Measurements from ENCODE around the gene THSD4. TPM values are rescaled to one million over a fixed set of nuclear protein-coding genes. Genes with fewer than 3 reads are reported as not detected.
"Not testable (repeated sequence)": the region's sequence is repeated elsewhere in the genome, so short reads cannot be mapped to it uniquely, and the experiment has no call there.

THSD4 gene
- total RNA-seq, 2 donors from 2014 or later, result 35.2 to 45.5 TPM

DNA sequence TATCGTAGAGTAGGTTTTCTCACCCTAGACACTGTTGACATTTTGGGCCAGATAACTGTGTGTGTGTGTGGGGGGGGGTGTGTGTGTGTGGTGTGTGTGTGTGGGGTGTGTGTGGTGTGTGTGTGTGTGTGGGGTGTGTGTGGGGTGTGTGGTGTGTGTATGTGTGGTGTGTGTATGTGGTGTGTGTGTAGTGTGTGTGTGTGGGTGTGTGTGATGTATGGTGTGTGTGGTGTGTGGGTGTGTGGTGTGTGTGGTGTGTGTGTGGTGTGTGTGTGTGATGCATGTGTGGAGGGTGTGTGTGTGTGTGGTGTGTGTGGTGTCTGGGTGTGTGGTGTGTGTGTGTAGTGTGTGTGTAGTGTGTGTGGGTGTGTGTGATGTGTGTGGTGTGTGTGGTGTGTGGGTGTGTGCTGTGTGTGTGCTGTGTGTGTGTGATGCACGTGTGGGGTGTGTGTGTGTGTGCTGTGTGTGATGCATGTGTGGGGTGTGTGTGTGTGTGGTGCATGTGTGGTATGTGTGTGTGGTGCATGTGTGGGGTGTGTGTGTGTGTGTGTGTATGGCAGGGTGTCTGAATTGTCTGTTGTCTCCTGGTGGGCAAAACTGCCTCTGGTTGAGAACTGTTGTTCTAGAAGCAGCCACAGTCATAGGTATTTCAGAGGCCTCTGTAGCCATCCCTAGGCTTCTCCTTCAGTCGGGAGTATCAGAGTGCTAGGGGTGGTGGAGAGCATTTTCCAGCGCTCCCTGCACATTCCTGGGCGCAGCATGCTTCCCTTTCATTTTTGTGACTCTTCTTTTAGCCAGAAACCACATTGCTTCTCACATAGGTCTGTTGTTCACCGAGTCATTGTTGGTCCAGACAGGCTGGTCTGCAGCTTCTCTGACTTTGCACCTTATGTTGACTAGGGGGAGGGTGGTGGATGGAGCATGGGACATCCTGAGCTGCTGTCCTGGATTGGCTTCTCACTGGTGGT is 84.4 kb downstream of the THSD4 start:
- ATAC-seq (no peak), DNase-seq (no peak)
- intact Hi-C loops (cut with DNase I, micrococcal nuclease), result no loop called here

DNA sequence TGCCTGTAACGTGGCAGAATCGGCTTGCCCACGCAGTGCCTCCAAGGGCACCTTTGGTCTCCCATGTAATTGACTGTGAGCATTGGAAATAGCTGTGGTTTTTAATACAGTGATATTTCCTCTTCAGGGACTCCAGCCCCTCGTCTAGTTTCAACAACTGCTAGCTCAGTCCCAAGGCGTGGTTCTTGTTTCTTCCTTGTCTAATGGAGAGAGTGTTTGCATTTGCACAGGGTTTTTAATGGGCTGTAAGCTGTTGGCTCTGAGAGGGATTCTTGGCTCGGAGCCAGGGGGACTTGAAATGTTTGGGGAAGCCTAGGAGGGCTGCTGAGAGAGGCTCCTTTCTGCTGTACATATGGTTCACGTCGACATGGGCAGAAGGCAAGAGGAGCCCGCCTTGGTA is 86.2 kb downstream of the THSD4 start:
- intact Hi-C loops (cut with DNase I, micrococcal nuclease), result no loop called here
- ATAC-seq, result peak; percentile 79
- DNase-seq, result peak in 1 of 2 donors; percentile 28

DNA sequence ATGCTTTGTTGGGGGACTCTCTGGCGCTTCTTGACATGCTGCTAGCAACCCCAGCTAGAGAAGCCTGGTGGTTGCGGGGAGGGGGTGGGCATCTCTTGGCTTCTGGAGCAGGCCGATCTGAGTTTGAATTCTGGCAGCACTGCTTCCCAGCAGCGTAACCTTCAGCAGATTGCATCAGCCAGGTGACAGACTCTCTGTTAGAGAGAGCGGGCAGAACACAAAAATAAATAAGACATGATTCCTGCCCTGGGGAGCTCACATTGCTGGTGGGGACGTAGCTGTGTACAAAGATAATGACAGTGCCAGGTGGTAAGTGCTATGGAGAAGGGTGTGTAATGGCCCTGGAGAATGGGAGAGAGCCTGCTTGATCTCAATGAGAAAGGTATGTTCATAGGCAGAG is 87.4 kb downstream of the THSD4 start:
- no peak for DNase-seq
- intact Hi-C loops (cut with DNase I, micrococcal nuclease), result no loop called here
- peak; percentile 63 for ATAC-seq

DNA sequence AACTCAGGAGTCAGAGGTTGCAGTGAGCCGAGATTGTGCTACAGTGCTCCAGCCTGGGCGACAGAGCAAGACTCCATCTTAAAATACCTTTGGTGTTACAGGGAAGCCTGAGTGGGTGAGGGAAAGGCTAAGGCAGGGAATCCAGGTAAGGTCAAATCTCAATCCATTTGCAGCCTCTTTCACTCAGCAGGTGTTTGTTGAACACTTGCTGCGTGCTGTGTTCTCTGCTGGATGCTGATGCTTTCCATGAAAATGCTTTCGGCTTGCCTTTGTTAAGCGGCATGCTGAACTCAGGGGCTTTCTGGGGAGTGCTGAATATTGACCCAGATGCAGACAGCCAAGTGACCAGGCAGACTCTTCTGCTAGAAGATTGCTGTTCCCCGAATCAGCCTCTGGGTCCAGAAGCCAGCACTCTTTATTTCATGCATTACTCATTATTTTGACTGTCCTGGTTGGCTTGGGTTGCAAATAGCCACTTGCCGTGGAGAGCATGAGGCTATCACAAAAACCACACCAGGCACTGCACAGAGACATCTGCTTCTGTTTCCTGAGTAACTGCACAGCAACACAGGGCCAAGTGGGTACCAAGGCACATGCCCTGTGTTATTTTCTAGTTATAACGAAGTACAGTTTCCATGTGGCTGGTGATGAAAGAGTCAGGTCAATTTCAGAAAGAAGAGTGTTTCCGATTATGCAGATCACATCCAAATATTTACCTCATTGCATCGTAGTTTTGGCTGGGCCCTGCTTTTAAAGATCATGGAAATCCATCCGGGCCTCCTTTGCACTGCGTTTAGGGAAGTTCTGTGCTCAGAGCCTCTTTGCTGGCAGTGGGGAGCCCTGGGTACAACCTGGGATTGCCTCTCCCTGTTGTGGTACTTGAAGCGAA is 88.6 kb downstream of the THSD4 start:
- ATAC-seq (no peak), DNase-seq (no peak)
- intact Hi-C loops (cut with DNase I, micrococcal nuclease), result no loop called here

DNA sequence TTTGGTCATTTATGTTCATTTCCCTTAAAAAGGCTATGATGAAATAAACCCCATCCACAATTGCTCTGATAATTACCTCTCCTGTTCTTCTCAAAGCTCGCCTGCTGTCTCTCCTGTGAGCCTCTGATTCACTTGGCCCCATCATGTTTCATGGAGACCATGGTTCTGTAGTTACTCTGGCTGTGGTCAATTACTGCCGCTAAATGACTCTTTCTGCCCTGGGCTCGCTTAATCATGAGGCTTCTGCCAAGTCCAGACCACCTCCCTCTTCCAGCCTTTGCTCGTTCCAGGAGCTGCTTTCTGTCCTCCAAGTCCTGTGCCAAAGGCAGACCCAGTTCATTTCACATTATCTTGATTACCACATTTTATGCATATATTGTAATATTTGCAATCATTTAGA is 91.9 kb downstream of the THSD4 start:
- DNase-seq (no peak), ATAC-seq (no peak)
- intact Hi-C loops (cut with DNase I, micrococcal nuclease), result no loop called here

DNA sequence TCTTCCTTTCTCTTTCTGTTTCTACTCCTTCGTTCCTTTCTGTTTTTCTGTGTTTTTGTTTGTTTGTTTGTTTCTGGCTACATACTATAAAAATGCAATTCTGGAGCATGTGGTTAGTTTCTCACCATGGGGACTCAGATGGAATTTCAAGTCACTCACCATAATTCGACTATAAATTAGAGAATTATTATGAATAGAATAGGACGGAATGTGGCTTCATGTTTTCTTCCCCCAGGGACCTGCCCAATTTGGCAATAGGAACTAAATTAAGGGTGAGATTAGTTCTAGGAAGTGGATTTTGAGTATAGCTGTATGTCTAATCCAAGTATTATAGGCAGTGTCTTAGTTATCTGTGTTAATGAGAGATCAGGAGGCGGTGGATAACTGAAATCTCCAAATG is 96.9 kb downstream of the THSD4 start:
- intact Hi-C loops (cut with DNase I, micrococcal nuclease), result no loop called here
- ATAC-seq, result no peak

DNA sequence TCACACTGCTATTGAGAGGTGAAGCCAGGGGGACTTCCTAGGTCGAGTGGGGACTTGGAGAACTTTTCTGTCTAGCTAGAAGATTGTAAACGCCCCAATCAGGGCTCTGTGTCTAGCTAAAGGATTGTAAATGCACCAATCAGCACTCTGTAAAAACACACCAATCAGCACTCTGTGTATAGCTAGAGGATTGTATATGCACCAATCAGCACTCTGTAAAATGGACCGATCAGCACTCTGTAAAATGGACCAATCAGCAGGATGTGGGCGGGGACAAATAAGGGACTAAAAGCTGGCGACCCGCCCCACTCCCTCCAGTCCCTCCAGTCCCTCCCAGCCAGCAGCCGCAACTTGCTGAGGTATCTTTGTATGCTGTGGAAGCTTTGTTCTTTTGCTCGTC is 98.7 kb downstream of the THSD4 start:
- intact Hi-C loops (cut with DNase I, micrococcal nuclease); ATAC-seq; DNase-seq: not testable (repeated sequence)

More for the DNA sequence above, 96.9 kb downstream of the THSD4 start:
- DNase-seq, result no peak

DNA sequence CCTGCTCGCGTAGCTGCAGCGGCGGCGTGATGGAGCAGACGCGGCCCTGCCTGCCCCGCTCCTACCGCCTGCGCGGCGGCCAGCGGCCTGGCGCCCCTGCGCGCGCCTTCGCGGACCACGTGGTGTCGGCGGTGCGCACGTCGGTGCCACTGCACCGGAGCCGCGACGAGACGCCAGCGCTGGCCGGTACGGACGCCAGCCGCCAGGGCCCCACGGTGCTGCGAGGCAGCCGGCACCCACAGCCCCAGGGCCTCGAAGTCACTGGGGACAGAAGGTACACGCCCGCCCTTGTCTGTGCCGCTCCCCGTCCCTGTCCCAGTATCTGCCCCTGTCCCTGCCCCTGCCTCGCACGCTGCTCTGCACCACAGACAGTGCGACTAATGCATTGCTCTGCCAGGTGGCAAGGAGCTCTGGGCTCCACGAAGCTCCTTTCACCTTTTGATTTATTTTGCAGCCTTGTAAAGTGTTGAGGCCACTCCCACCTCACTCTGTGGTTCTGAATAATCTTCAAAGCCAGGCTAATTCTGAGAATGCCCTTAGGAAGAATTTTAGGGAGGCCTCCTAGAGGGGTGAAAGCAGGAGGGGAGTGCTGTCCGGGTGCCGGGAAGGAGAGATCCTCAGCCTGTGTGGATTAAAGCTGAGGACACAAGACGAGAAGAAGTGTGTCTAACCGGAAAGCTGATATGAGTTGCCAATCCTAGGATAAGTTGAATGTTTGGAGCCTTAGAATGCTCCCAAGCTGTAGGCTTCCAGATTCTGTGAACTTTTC is 100.0 kb downstream of the THSD4 start:
- ATAC-seq (no peak), DNase-seq (no peak)
- intact Hi-C loops (cut with DNase I, micrococcal nuclease), result no loop called here

DNA sequence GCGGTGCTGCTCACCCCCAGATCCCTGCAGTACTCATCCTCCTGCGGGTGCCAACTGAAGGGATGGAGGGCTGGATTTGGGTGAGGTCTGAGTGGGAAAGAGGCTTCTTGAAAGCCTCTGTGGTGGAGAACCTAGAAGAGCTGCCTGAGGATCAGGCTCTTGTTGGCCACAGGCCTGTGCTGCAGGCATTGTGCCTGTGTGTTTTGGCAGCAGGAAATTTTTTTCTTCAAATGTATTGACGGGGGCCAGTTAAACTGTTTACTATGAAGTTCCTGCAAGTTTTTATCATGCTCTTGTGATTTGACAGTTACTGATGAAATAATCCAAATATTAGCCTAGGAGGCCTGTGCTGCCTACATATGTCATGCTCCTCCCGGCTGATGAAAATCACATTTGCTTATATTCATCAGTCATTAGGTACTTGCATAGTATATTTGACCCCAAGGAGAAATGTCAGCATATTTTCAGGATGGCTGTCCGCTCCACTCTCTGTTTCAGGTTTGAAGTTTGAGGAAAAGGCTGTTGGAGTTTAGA is 103.1 kb downstream of the THSD4 start:
- intact Hi-C loops (cut with DNase I, micrococcal nuclease), result no loop called here
- ATAC-seq (no peak), DNase-seq (no peak)

DNA sequence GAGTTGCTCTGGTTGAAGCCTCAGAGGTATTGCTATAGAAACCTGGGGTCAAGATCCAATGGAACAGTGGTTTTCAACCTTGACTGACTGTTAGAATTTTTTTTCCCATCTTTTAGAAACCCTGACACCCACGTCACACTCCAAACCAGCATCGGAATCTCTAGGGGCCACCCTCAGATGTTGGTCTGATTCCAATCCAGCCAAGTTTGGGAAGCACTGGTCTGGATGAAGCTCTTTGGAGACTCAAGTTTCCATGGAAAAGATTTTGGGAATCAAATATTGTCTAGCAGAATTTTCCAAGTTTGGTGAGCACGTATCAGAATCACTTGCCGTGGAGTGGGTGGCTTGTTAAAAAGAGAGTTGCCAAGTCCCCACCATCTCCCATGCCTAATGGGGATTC is 103.8 kb downstream of the THSD4 start:
- DNase-seq (no peak), ATAC-seq (no peak)
- intact Hi-C loops (cut with DNase I, micrococcal nuclease), result no loop called here

DNA sequence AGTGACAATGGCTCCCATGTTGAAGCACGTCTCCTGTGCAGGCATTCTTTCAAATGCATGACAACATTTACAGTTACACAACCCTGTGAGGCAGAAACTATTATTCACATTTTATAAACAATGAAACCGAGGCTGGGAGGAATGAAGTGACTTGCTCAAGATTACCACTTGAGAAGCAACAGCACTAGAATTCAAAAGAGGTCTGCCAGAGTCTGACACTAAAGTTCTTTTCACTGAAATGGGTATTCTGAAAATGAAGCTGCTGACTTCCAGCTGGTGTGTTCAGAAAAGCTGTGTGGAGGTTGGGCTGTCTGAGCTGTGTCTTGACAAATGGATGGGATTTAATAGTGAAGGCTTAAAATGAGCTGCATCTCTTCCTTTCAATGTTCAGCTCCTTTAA is 104.4 kb downstream of the THSD4 start:
- no peak for DNase-seq
- no peak for ATAC-seq
- intact Hi-C loops (cut with DNase I, micrococcal nuclease), result no loop called here

DNA sequence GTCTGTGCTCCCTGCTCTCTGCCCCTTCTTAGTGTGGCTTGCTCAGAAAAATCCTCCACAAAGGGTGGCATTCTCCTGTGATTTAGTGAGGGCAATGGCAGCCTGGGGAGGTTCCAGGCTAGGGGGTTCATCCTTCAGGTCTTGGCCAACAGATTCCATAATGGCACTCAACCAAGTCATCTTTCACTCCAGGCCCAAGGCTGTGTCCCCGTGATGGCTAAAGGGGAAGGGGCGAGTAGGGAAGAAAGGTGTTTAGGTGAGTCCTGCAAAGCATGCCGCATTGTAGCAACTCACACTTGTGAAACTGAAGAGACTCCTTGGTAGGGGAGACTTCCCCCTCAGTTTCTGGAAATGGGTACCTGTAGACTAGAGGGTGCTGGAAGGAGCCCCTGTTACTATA is 105.6 kb downstream of the THSD4 start:
- intact Hi-C loops (cut with DNase I, micrococcal nuclease), result no loop called here
- ATAC-seq (no peak), DNase-seq (no peak)

DNA sequence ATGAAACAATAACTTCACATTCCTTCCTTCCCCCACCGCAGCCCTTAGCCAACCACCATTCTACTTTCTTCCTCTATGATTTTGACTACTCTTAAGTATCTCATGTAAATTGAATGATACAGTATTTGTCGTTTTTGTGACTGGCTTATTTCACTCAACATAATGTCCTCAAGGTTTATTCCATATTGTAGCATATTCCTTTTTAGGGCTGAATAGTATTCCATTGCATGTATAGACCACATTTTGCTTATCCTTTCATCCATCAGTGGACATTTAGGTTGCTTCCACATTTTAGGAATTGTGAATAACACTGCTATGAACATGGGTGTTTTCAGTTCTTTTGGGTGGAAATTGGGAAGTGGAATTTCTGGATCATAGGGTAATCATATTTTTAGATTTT is 106.1 kb downstream of the THSD4 start:
- no peak for ATAC-seq
- DNase-seq, result no peak
- intact Hi-C loops (cut with DNase I, micrococcal nuclease), result no loop called here

DNA sequence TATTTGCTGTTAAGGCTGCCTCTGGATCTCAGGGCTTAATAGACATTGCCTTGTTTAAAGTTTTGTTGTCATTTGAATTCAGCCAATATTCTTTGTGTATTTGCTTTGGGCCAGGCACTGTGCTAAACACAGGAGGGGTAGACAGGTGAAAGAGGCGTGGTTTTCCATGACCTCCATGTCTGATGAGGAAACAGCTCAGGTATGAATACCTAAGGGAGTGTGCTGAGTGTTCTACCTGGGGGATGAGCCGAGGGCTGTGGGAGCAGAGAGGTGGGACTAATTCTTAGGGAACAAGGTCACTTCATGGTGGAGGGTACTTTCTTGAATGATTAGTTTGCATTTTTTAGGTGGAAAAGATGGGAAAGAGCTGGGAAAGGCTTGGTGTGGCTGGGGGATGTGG is 108.2 kb downstream of the THSD4 start:
- DNase-seq, result no peak
- intact Hi-C loops (cut with DNase I, micrococcal nuclease), result no loop called here
- ATAC-seq, result peak; percentile 49

DNA sequence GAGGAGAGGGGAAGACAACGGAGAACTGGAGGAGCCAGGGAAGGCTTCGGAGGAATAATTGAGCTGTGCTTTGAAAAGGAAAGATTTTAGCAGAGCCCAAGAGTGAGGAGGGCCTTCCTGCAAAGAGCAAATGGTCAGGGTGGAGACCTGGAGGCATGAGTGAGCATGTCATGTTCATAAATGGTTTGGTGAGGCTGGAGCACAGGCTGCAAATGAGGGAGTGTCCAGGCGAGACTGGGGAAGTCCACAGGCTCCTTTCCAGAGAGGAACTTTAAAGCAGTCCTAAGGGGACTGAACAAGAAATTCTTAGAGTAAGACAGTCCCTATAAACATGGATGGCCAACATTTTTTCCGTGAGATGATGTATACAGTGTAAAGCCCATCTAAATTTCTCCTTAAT is 108.8 kb downstream of the THSD4 start:
- ATAC-seq, result peak; percentile 61
- no peak for DNase-seq
- intact Hi-C loops (cut with DNase I, micrococcal nuclease), result no loop called here

DNA sequence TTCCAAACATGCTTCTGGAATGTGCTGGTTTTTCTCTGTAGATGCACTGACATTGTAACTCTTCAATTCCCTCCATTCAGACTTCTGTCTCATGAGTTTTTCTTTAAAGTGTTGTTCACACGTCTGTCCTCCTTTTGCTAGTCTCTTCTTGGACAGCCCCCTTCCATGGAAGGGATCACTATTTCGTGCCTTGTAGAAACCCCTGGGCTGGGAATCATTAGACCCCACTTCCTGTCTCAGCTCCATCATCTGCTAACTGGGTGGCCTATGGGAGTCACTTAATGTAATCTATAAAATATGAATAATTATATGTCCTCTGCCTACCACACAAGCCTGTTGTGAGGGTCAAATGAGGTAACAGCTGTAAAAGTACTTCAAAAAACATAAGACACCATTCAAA is 110.6 kb downstream of the THSD4 start:
- intact Hi-C loops (cut with DNase I, micrococcal nuclease), result no loop called here
- no peak for DNase-seq
- ATAC-seq, result no peak

DNA sequence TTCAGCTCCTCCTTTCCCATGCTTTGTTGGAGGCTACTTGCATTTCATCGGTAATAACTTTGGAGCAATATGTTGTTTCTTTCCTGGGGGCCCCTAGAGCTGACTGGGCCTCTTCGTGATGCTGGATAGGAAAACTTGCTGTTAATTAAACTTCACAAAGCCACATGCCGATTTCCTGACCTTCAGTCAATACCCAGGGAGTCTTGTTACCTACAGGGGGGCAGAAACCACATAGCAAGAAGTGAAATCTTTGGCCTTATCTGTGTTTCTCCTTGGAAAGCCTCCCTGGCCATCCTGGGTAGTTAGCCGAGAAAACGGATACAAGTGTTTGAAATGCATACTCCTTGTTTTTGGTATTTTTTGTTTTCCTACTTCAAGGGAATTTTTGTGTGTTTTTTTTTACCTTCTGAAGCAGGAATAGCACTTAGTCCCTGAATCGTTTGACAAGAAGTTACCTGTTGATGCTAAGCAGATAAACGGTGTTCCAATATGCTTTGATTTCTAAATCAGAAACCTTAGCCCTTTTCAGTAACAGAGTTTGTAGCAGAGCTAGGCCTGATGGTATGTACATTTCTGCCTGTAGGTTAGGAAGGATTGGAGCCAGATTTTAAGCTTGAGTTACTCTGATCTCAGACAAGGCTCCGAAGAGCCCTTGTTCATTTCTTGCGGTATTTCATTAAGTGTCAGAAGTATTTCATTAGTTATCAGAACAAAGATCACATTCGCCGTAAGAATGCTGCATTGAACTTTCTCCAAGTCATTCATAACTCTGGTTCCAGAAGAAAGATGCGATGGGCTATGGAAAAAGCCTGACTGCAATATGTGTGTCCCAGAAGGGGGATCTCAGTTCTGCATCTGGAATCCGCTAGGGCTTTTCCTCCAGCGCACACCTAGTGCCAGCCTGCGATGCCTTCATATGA is 111.5 kb downstream of the THSD4 start:
- intact Hi-C loops (cut with DNase I, micrococcal nuclease), result no loop called here
- DNase-seq (no peak), ATAC-seq (no peak)

DNA sequence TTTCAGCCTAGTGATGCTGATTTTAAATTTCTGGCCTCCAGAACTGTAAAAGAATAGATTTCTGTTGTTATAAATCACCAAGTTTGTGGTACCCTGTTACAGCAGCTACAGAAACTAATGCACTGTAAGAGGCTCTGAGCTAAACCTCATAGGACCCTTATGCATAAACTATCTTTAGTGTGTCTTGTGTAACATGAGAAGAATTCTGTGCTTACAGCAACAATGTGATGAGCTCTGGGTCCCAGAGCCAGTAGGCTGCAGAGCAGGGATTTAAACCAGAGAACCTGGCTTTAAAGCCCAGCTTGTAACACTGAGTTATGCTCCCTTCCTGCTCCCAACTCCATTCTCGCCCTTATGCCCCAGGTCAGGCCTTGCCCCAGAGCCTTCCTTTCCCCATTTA is 113.1 kb downstream of the THSD4 start:
- ATAC-seq (no peak), DNase-seq (no peak)
- intact Hi-C loops (cut with DNase I, micrococcal nuclease), result no loop called here

All from left colon (tissue), 2 donors.